IPS-11a (cell line): ENCODE measurements around the gene FKBP3.
"Not testable (repeated sequence)": the region's sequence is repeated elsewhere in the genome, so short reads cannot be mapped to it uniquely, and the experiment has no call there.

ENCODE experiments used
- H3K4me3 ChIP-seq: one replicate; pipeline ENCODE4 v1.5.1; 2013; ENCODE audit warnings: low read depth, low read length, control low read depth

FKBP3 gene

DNA sequence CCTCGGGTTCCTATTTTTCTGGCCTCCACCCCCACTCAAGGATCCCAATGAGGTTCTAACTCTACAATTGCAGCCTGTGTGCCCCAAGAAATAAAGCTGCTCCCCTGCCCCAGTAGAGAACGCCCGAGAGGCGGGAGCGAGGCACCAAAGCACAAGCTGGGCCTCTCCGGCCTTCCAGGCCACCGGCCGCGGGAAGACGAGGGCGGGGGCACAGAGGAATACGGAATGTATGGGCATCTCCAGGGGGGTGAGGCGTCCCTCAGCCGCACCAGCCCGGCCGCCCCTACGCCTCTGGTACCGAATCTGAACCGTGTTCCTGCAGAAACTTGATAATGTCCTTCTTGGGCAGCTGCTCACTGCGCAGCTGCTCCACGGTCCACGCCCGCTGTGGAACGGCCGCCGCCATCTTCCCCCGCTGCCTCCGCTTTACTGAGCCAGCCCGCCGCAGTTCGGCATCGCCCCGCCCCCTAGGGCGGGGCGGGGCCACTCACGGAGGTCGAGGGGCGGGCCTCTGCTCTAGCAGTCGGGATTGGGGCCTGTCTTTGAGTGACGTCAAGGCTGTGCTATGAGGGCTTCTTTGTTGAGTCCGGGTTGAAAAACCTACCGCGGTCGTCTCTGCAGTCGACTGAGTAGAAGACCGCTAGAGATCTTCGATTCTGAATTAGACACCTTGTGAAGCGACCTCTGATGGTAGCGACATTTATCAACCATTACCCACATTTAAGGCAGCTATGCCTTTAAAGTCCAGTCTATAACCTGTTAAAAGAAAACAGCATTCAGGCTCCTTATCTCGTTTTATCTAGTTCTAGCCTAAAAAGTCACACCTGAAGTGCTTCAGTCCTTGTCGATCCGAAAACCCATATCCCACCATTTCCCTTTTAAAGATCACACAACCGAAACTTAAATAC lies at the start of gene FKBP3:
Gene FKBP3 (minus strand): TSS at position 431 of the 908 bp plus-strand sequence. CDS start 25 bp downstream, at position 406.
- H3K4me3 ChIP-seq: peak within 1 kb of the TSS; percentile 94

GRCh38 chr14:45181806-45182205 lies 47.5 kb upstream of the FKBP3 start:
- H3K4me3 ChIP-seq: no peak overlapping the region

GRCh38 chr14:45181329-45181728 lies 47.0 kb upstream of the FKBP3 start:
- H3K4me3 ChIP-seq: no peak overlapping the region

DNA sequence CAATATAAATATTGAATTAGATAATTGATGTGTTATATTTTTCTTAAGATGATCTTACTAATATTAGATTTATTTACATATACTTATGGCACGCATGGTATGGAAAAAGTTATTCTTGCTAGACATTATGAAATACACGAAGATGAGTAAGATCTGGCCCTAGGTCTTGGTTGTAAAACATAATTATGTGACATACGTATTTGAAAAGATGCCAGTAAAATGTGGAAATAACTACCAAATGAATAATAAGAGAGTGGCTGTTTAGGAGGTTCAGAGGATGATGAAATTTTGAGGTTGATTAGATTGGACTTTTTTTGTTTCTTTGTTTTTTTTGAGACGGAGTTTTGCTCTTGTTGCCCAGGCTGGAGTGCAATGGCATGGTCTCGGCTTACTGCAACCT lies 42.8 kb upstream of the FKBP3 start:
- no peak overlapping the region for H3K4me3 ChIP-seq

GRCh38 chr14:45169906-45170305 lies 35.6 kb upstream of the FKBP3 start:
- H3K4me3 ChIP-seq: no peak overlapping the region

- no peak overlapping the region for H3K4me3 ChIP-seq
Observed at GRCh38 chr14:45156067-45156466, 21.8 kb upstream of the FKBP3 start.

GRCh38 chr14:45150386-45150890 lies 16.2 kb upstream of the FKBP3 start:
- H3K4me3 ChIP-seq: no peak overlapping the region

DNA sequence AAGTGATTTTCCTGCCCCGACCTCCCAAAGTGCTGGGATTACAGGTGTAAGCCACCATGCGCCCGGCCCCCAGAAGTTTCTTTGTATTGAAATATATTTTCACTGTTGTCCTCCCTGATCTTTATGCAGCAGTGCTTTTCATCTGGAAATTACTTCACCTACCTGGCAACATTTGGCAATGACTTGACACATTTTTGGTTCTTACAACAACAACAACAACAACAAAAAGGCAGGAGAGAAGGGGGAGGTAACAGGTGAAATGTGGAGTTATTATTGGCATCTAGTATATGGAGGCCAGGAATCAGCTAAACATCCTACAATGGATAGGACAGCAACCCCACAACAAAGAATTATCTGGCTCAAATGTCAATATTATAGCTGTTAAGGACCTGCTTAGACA lies 15.3 kb upstream of the FKBP3 start:
- H3K4me3 ChIP-seq: no peak overlapping the region

- no peak overlapping the region for H3K4me3 ChIP-seq
Observed at GRCh38 chr14:45145214-45145613, 10.9 kb upstream of the FKBP3 start.

- no peak overlapping the region for H3K4me3 ChIP-seq
Observed at GRCh38 chr14:45144658-45145057, 10.4 kb upstream of the FKBP3 start.

DNA sequence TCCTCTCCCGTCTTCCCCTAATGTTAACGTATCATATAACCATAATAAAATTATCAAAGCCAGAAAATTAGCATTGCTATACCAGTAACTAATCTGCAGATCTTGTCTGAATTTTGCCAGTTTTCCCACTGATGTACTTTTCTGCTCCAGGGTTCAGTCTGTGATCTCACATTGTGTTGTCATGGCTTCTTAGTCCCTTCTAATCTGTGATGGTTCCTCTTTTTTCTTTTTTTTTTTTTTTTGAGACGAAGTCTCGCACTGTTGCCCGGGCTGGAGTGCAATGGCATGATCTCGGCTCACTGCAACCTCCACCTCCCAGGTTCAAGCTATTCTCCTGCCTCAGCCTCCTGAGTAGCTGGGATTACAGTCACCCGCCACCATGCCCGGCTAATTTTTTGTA lies 7.8 kb upstream of the FKBP3 start:
- not testable (repeated sequence) for H3K4me3 ChIP-seq

DNA sequence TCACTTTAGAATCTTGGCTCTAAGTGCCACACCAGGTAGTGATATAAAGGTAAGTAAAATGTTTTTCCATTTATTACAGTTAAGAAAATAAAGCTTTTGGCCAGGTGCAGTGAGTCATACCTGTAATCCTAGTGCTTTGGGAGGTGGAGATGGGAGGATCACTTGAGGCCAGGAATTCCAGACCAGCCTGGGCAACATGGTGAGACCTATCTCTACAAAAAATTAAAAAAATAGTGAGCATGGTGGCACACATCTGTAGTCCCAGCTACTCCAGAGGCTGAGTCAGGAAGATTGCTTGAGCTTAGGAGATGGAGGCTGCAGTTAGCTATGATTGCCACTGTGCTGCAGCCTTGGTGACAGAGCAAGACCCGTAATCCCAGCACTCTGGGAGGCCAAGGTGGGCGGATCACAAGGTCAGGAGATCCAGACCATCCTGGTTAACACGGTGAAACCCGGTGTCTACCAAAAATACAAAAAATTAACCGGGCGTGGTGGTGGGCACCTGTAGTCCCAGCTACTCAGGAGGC lies 6.4 kb upstream of the FKBP3 start:
- H3K4me3 ChIP-seq: no peak overlapping the region

- H3K4me3 ChIP-seq: peak overlapping the region; percentile 97
Observed at GRCh38 chr14:45136399-45136798, 2.1 kb upstream of the FKBP3 start.

GRCh38 chr14:45135659-45136395 lies 1.5 kb upstream of the FKBP3 start, which contains the start of gene FANCM:
TSS of gene FANCM (plus strand) at chr14:45135930. CDS start at chr14:45136032, 102 bp downstream.
- peak within 1 kb of the TSS; percentile 97 for H3K4me3 ChIP-seq

DNA sequence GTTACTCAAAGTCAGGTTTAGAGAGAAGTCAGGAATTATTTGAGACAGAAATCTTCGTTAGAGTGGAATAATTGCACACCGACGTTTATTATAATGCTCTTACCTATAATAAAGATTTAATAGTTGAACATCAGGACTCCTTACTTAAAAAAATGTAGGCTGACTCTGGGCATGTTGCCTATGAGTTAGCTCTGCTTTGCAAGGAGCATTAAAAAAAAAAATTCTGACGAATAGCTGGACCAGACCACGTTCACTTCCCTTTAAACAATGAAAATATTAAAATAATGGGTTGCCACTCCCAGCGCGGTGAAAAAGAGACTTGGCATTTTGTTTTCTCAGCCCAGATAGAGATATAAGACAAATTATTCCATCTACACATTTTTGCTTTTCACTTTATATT lies 875 bp upstream of the FKBP3 start:
- H3K4me3 ChIP-seq: peak overlapping the region; percentile 94

- peak overlapping the region; percentile 94 for H3K4me3 ChIP-seq
Observed at GRCh38 chr14:45133683-45134050, 614 bp downstream of the FKBP3 start.

GRCh38 chr14:45128963-45129629 lies 5.2 kb downstream of the FKBP3 start:
- H3K4me3 ChIP-seq: no peak overlapping the region

DNA sequence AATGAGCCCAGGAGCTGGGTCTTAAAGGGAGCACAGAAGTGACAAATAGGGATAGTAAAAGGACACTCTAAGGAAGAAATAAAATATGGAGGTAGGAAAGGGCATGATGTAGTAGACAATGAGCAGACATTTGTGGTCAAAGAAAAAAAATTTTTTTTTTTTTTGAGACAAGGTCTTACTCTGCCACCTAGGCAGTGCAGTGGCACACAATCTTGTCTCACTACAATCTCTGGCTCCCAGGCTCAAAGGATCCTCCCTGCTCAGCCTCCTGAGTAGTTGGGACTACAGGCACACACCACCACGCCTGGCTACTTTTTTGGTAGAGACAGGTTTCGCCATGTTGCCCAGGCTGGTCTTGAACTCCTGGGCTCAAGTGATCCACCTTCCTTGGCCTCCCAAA lies 8.5 kb downstream of the FKBP3 start:
- H3K4me3 ChIP-seq: no peak overlapping the region

DNA sequence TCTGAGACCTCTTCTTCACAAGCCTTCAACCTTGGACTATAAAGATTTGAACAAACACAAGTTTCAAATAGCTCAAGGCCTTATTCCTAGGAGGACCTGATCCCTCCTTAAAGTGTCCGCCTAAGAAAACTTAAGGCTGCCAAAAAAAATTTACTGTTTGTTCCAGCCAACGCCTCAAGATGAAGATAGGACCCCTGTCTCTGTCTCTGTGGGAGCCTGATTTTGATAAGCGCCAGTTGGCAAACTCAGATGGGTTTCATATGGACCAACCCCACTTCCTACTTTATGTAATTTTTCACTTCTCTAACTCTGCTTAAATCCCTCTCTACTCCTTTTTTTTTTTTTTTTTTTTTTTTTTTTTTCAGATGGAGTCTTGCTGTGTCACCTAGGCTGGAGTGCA lies 11.0 kb downstream of the FKBP3 start:
- H3K4me3 ChIP-seq: no peak overlapping the region

- H3K4me3 ChIP-seq: no peak overlapping the region
Observed at GRCh38 chr14:45120096-45120495, 14.2 kb downstream of the FKBP3 start.

DNA sequence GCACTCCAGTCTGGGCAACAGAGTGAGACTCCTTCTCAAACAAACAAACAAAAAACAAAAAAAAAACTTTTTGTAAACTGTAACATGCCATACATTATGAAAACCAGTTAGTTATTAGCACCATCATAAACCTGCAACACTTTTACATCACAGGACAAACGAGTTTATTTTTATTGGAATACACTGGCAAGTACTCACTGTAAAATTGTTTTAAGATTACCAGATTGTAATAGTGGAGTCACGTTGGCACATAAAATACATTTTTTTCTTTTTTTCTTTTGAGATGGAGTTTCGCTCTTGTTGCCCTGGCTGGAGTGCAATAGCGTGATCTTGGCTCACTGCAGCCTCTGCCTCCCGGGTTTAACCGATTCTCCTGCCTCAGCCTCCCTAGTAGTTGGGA lies 15.7 kb downstream of the FKBP3 start:
- no peak overlapping the region for H3K4me3 ChIP-seq
